Heart left ventricle (tissue), 16 donors: ENCODE measurements around the gene GDA. TPM values are rescaled to one million over a fixed set of nuclear protein-coding genes. Genes with fewer than 3 reads are reported as not detected.

Experiments used
- ATAC-seq, 4 donors: fragments of 200-7000 bp; cut with Tn5 transposase; one replicate each; pipeline ENCODE4 v1.9.1; 2020 to 2022; ENCODE audit warnings: moderate library complexity in 4 of 4, mild to moderate bottlenecking in 3 of 4, moderate number of reproducible peaks in 1 of 4
- DNase-seq, 5 donors: peaks; one replicate each; pipeline ENCODE4 v3.0.0-alpha.2; 2020
- H3K27ac ChIP-seq, 12 donors: fragments of 200-600 bp; sonication (generic) in 4 of 12; one replicate each; pipeline versions ENCODE4 v1.5.0 to v1.8.0; 2016 to 2022; ENCODE audit warnings: mild to moderate bottlenecking in 2 of 12
- H3K27me3 ChIP-seq, 9 donors: fragments of 200-600 bp; sonication (generic) in 2 of 9; one replicate each; pipeline versions ENCODE4 v1.5.1 to v1.8.0; 2016 to 2022; ENCODE audit warnings: mild to moderate bottlenecking in 3 of 9
- H3K36me3 ChIP-seq, 9 donors: fragments of 200-600 bp; sonication (generic) in 2 of 9; one replicate each; pipeline versions ENCODE4 v1.5.0 to v1.8.0; 2018 to 2022; ENCODE audit warnings: mild to moderate bottlenecking in 2 of 9
- H3K4me1 ChIP-seq, 12 donors: fragments of 200-600 bp; sonication (generic) in 4 of 12; one replicate each; pipeline versions ENCODE4 v1.5.0 to v1.8.0; 2016 to 2022; ENCODE audit warnings: mild to moderate bottlenecking in 3 of 12
- H3K4me3 ChIP-seq, 12 donors: fragments of 200-600 bp; sonication (generic) in 4 of 12; one replicate each; pipeline versions ENCODE4 v1.5.0 to v1.8.0; 2017 to 2022; ENCODE audit warnings: mild to moderate bottlenecking in 9 of 12, moderate library complexity in 4 of 12
- H3K9me3 ChIP-seq, 12 donors: fragments of 200-600 bp; sonication (generic) in 4 of 12; one replicate each; pipeline versions ENCODE4 v1.5.0 to v1.8.0; 2016 to 2022; ENCODE audit warnings: mild to moderate bottlenecking in 1 of 12
- CTCF ChIP-seq, 12 donors: fragments of 200-600 bp; sonication (generic) in 4 of 12; IDR thresholded peaks; one replicate each; pipeline versions ENCODE4 v1.5.0 to v1.8.0; 2018 to 2022; ENCODE audit warnings: antibody characterized with exemption in 12 of 12, mild to moderate bottlenecking in 5 of 12
- POLR2A ChIP-seq, 2 donors: fragments of 450-650 bp; IDR thresholded peaks; one replicate each; pipeline ENCODE4 v1.6.1; 2017; ENCODE audit warnings: antibody characterized with exemption in 2 of 2, mild to moderate bottlenecking in 2 of 2, moderate library complexity in 2 of 2
- WGBS, 4 donors: extraction: QIAGEN DNeasy Blood & Tissue Kit in 2 of 4; methylation state at CpG; one replicate each; pipeline versions ENCODE4 v1.1.5 to v1.1.7; 2013 to 2018; 5-methylcytosine and 5-hydroxymethylcytosine counted together
- intact Hi-C, 10 donors: fragments of 100-400 bp; cut with DNase I; formaldehyde crosslinking; loops; one replicate each; pipeline versions ENCODE4 v1.11.1 to v1.14.2; 2022
- polyA plus RNA-seq, 2 donors: library from polyadenylated mRNA; stranded (reverse); fragments of 200-250 nt; gene quantifications; one replicate each; pipeline ENCODE4 v1.2.3, GENCODE V29; 2013
- total RNA-seq, 9 donors: library from RNA; depleted of rRNA in 2 of 9; stranded (reverse); fragments of >200 nt in 2 of 9; fragmentation: NEBNext Ultra II Directional in 3 of 9; extraction: Animal tissue kit (Norgen Biotek cat#: 25700) in 3 of 9; gene quantifications; one replicate each; pipeline versions ENCODE4 v1.1.0 to v1.2.4, GENCODE V29; 2016 to 2023
- donor health status: ischemic (EF 13 %, LVEDD 7.1; RV severe dilation, severe dysfunction).
- donor health status: healthy with polysubstance abuse.
- donor health status: DM: no; HTN: yes; CAD: no.
- donor health status: DM: no; HTN: no; CAD: no.
- donor health status: ischemic (EF 25% LVEDD 6.9; RV normal size, moderate dysfunction).
- donor health status: ischemic (EF 25% LVEDD 5.7; RV mildly dilated, moderate dysfunction).
- donor health status: healthy.
- donor health status: DM: yes; HTN: yes; CAD: no.
- donor health status: ischemic (EF 35%, LVEDD 5.7; RV mildly dilated, moderate dysfunction).
- donor health status: nonischemic (EF 11% LVEDD 7.7; RV severe dilation, severe dysfunction).
- donor health status: DM: yes; HTN: yes; CAD: no.
- donor health status: PGD.
- donor health status: ischemic (EF 29% LVEDD 5.4; RV normal size, mild dysfunction).
- donor health status: nonischemic (EF 23%, LVEDD 6.1; RV moderate dilation, normal function).

The GDA gene
- total and polyA plus RNA-seq, 11 donors, result 0.08 to 1.1 (median 0.19) TPM; not detected in 5

- intact Hi-C loops, result no loop called here
- 66 to 80% (median 73%) methylated on average over 7 of the region's 7 CpGs for WGBS, 4 donors
- no peak for ATAC-seq
- Histone ChIP-seq H3K27ac (no peak overlapping the region), H3K27me3 (peaks cover 0 to 34% (median 12%) of the 10 kb centered on the region in 9 donors), H3K4me1 (peaks cover 0 to 8% (median 0%) of the 10 kb centered on the region in 12 donors), H3K4me3 (no peak overlapping the region), H3K9me3 (no peaks in the 10 kb centered on the region), H3K36me3 (no peaks in the 10 kb centered on the region)
- TF ChIP-seq CTCF (IDR thresholded peaks at IDR 0.05) (no peak), POLR2A (IDR thresholded peaks at IDR 0.05) (no peak)
- DNase-seq, result no peak
Observed at GRCh38 chr9:72150127-72150526, 887 bp downstream of the GDA start.

- ATAC-seq (no peak), DNase-seq (no peak)
- peaks cover 0 to 8% (median 0%) of the 10 kb centered on the region in 12 donors for H3K4me1 ChIP-seq
- no peak overlapping the region for H3K27ac ChIP-seq
- H3K4me3 ChIP-seq, result no peak overlapping the region
- peaks cover 0 to 34% (median 12%) of the 10 kb centered on the region in 9 donors for H3K27me3 ChIP-seq
- TF ChIP-seq POLR2A (IDR thresholded peaks at IDR 0.05) (no peak), CTCF (IDR thresholded peaks at IDR 0.05) (no peak)
- no peaks in the 10 kb centered on the region for H3K9me3 ChIP-seq
- intact Hi-C loops, result no loop called here
- H3K36me3 ChIP-seq, result no peaks in the 10 kb centered on the region
- 69 to 72% (median 69%) methylated on average over 6 of the region's 6 CpGs for WGBS, 4 donors
Observed at GRCh38 chr9:72150661-72151060, 1.4 kb downstream of the GDA start.

- no peak for DNase-seq
- H3K4me3 ChIP-seq, result no peak overlapping the region
- H3K36me3 ChIP-seq, result no peaks in the 10 kb centered on the region
- no peak for ATAC-seq
- H3K27ac ChIP-seq, result no peak overlapping the region
- peaks cover 0 to 8% (median 0%) of the 10 kb centered on the region in 12 donors for H3K4me1 ChIP-seq
- intact Hi-C loops, result no loop called here
- H3K27me3 ChIP-seq, result peaks cover 0 to 34% (median 12%) of the 10 kb centered on the region in 9 donors
- no peaks in the 10 kb centered on the region for H3K9me3 ChIP-seq
- TF ChIP-seq POLR2A (IDR thresholded peaks at IDR 0.05) (no peak), CTCF (IDR thresholded peaks at IDR 0.05) (no peak)
Observed at GRCh38 chr9:72151104-72151503, 1.9 kb downstream of the GDA start.

DNA sequence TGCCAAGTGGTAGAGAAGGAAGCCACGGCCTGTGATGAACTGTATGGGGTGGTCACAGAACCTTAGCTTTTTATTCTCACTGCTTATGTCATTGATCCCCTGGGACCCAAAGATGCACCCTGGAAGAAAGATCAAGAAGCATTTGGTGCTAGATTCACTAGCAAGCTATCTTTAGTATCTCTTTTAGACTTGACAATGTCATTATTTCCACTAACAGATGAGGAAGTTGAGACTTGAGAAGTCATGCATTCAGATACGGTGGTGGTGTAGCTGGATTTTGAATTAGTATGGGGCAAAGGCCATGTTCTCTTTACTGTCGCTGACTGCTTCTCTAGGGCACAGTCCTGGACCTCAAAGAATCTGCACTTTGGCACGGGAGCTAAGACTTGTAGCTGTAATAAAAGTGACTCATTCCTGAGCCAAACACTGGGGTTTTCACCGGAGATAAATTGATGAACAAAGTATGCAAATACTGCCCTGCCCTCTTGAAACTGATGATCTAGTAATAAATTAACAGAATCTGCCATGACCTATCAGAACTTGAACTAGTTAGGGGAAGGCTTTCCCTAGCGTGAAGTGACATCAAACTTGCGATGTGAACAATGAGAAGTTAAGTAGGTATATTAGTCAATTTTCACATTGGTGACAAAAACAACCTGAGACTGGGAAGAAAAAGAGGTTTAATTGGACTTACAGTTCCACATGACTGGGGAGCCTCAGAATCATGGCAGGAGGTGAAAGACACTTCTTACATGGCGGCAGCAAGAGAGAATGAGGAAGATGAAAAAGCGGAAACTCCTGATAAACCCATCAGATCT lies 5.4 kb downstream of the GDA start:
- H3K9me3 ChIP-seq, result no peaks in the 10 kb centered on the region
- 80 to 86% (median 84%) methylated on average over 9 of the region's 9 CpGs for WGBS, 4 donors
- TF ChIP-seq CTCF (IDR thresholded peaks at IDR 0.05), result no peak
- TF ChIP-seq POLR2A (IDR thresholded peaks at IDR 0.05), result no peak
- H3K36me3 ChIP-seq, result no peaks in the 10 kb centered on the region
- no peak for ATAC-seq
- peaks cover 0 to 12% (median 6%) of the 10 kb centered on the region in 9 donors for H3K27me3 ChIP-seq
- no peak overlapping the region for H3K27ac ChIP-seq
- intact Hi-C loops, result no loop called here
- H3K4me3 ChIP-seq, result no peak overlapping the region
- DNase-seq, result no peak
- peaks cover 0 to under 1% (median 0%) of the 10 kb centered on the region in 12 donors for H3K4me1 ChIP-seq
